Hepatocyte (in vitro differentiated cells): ENCODE data around the gene CA14.

ENCODE experiments used
- EZH2 ChIP-seq: fragments of 200-600 bp; sonication (generic); IDR thresholded peaks from 2 replicates; pipeline ENCODE4 v1.6.1; 2016; ENCODE audit warnings: antibody characterized with exemption, mild to moderate bottlenecking, borderline replicate concordance
- EZH2phosphoT487 ChIP-seq: fragments of 200-600 bp; sonication (generic); IDR thresholded peaks from one replicate; pipeline ENCODE4 v1.6.1; 2018; ENCODE audit warnings: antibody characterized with exemption, mild to moderate bottlenecking, low read depth, moderate library complexity; ENCODE audit not compliant: unreplicated experiment, severe bottlenecking
- TF ChIP-seq, protein P1 (sequence below): fragments of 200-600 bp; sonication (generic); IDR thresholded peaks from 2 replicates; pipeline ENCODE4 v1.5.1; 2016; ENCODE audit warnings: antibody characterized with exemption, mild to moderate bottlenecking; ENCODE audit not compliant: poor library complexity

- TF ChIP-seq, protein P1, sequence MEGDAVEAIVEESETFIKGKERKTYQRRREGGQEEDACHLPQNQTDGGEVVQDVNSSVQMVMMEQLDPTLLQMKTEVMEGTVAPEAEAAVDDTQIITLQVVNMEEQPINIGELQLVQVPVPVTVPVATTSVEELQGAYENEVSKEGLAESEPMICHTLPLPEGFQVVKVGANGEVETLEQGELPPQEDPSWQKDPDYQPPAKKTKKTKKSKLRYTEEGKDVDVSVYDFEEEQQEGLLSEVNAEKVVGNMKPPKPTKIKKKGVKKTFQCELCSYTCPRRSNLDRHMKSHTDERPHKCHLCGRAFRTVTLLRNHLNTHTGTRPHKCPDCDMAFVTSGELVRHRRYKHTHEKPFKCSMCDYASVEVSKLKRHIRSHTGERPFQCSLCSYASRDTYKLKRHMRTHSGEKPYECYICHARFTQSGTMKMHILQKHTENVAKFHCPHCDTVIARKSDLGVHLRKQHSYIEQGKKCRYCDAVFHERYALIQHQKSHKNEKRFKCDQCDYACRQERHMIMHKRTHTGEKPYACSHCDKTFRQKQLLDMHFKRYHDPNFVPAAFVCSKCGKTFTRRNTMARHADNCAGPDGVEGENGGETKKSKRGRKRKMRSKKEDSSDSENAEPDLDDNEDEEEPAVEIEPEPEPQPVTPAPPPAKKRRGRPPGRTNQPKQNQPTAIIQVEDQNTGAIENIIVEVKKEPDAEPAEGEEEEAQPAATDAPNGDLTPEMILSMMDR = peak; percentile 44
- TF ChIP-seq EZH2 = no peak
- no peak for TF ChIP-seq EZH2phosphoT487
Measured at GRCh38 chr1:150221552-150221951, 36.0 kb upstream of the CA14 start.
